ENCODE measurements around the gene SERPINB5.
A peak's percentile ranks its signal among the peaks of the same experiment; 100 is the strongest.

The SERPINB5 gene

GRCh38 chr18:63505566-63506335 is 29.0 kb downstream of the SERPINB5 start:
- Histone ChIP-seq H3K27ac (ENCODE audit: low read depth, low read length) (no peak overlapping the region), H3K4me3 (ENCODE audit: low read length) (no peak overlapping the region), H3K79me1 (ENCODE audit: low read length) (no peaks in the 10 kb centered on the region), H2BK15ac (replicated peaks; ENCODE audit: low read depth) (no peak overlapping the region), H2AK5ac (ENCODE audit: low read length) (no peak overlapping the region), H2BK120ac (ENCODE audit: low read depth, low read length) (no peak overlapping the region), H3K4me1 (ENCODE audit: control insufficient read depth, low read depth, low read length) (no peaks in the 10 kb centered on the region), H3K23ac (ENCODE audit: low read length) (no peak overlapping the region), H4K8ac (ENCODE audit: low read depth, low read length) (no peak overlapping the region), H3K4me2 (ENCODE audit: low read length) (no peak overlapping the region), H2BK5ac (ENCODE audit: low read length) (no peak overlapping the region), H3K9ac (ENCODE audit: low read length) (no peak overlapping the region), H4K5ac (ENCODE audit: low read length) (no peak overlapping the region), H3K79me2 (ENCODE audit: control insufficient read depth, insufficient read depth, low read length) (no peaks in the 10 kb centered on the region), H3K4ac (ENCODE audit: low read depth, low read length) (no peak overlapping the region), H3K36me3 (ENCODE audit: control insufficient read depth, insufficient read depth, low read length) (no peaks in the 10 kb centered on the region), H3K56ac (ENCODE audit: low read length) (no peak overlapping the region), H3K27me3 (ENCODE audit: insufficient read depth, low read length, poor library complexity) (no peaks in the 10 kb centered on the region), H3K18ac (ENCODE audit: low read length) (no peak overlapping the region)
- WGBS (ENCODE audit: extremely low coverage, insufficient coverage, low lambda C conversion rate) = no CpG with 5 or more reads among the region's 2 CpGs
- peak; percentile 63 for DNase-seq

- H3K36me3 ChIP-seq (ENCODE audit: control insufficient read depth, insufficient read depth, low read length) = no peaks in the 10 kb centered on the region
- no peak overlapping the region for H2BK120ac ChIP-seq (ENCODE audit: low read depth, low read length)
- H2AK5ac ChIP-seq (ENCODE audit: low read length) = no peak overlapping the region
- H3K56ac ChIP-seq (ENCODE audit: low read length) = no peak overlapping the region
- no peak overlapping the region for H4K8ac ChIP-seq (ENCODE audit: low read depth, low read length)
- H3K4ac ChIP-seq (ENCODE audit: low read depth, low read length) = no peak overlapping the region
- no peak overlapping the region for H3K18ac ChIP-seq (ENCODE audit: low read length)
- no peak overlapping the region for H3K27ac ChIP-seq (ENCODE audit: low read depth, low read length)
- no peak overlapping the region for H2BK15ac ChIP-seq (replicated peaks; ENCODE audit: low read depth)
- no peak for DNase-seq
- no peak overlapping the region for H3K4me2 ChIP-seq (ENCODE audit: low read length)
- H3K79me1 ChIP-seq (ENCODE audit: low read length) = no peaks in the 10 kb centered on the region
- no peak overlapping the region for H2BK5ac ChIP-seq (ENCODE audit: low read length)
- H3K4me3 ChIP-seq (ENCODE audit: low read length) = no peak overlapping the region
- no peak overlapping the region for H3K9ac ChIP-seq (ENCODE audit: low read length)
- no peaks in the 10 kb centered on the region for H3K27me3 ChIP-seq (ENCODE audit: insufficient read depth, low read length, poor library complexity)
- H4K5ac ChIP-seq (ENCODE audit: low read length) = no peak overlapping the region
- no peaks in the 10 kb centered on the region for H3K4me1 ChIP-seq (ENCODE audit: control insufficient read depth, low read depth, low read length)
- no CpG with 5 or more reads among the region's 3 CpGs for WGBS (ENCODE audit: extremely low coverage, insufficient coverage, low lambda C conversion rate)
- no peaks in the 10 kb centered on the region for H3K79me2 ChIP-seq (ENCODE audit: control insufficient read depth, insufficient read depth, low read length)
- no peak overlapping the region for H3K23ac ChIP-seq (ENCODE audit: low read length)
Measured at GRCh38 chr18:63506336-63506646, 29.5 kb downstream of the SERPINB5 start.

- Histone ChIP-seq H3K4me2 (ENCODE audit: low read length) (no peak overlapping the region), H3K18ac (ENCODE audit: low read length) (no peak overlapping the region), H3K79me1 (ENCODE audit: low read length) (no peaks in the 10 kb centered on the region), H4K8ac (ENCODE audit: low read depth, low read length) (no peak overlapping the region), H3K36me3 (ENCODE audit: control insufficient read depth, insufficient read depth, low read length) (no peaks in the 10 kb centered on the region), H3K27ac (ENCODE audit: low read depth, low read length) (no peak overlapping the region), H2BK15ac (replicated peaks; ENCODE audit: low read depth) (no peak overlapping the region), H2AK5ac (ENCODE audit: low read length) (no peak overlapping the region), H3K23ac (ENCODE audit: low read length) (no peak overlapping the region), H3K79me2 (ENCODE audit: control insufficient read depth, insufficient read depth, low read length) (no peaks in the 10 kb centered on the region), H2BK120ac (ENCODE audit: low read depth, low read length) (no peak overlapping the region), H2BK5ac (ENCODE audit: low read length) (no peak overlapping the region), H4K5ac (ENCODE audit: low read length) (no peak overlapping the region), H3K4ac (ENCODE audit: low read depth, low read length) (no peak overlapping the region), H3K4me3 (ENCODE audit: low read length) (no peak overlapping the region), H3K4me1 (ENCODE audit: control insufficient read depth, low read depth, low read length) (no peaks in the 10 kb centered on the region), H3K27me3 (ENCODE audit: insufficient read depth, low read length, poor library complexity) (no peaks in the 10 kb centered on the region), H3K9ac (ENCODE audit: low read length) (no peak overlapping the region), H3K56ac (ENCODE audit: low read length) (no peak overlapping the region)
- no CpG with 5 or more reads among the region's 3 CpGs for WGBS (ENCODE audit: extremely low coverage, insufficient coverage, low lambda C conversion rate)
- no peak for DNase-seq
Measured at GRCh38 chr18:63508596-63508995, 31.8 kb downstream of the SERPINB5 start.

- Histone ChIP-seq H2BK15ac (replicated peaks; ENCODE audit: low read depth) (no peak overlapping the region), H3K79me1 (ENCODE audit: low read length) (no peaks in the 10 kb centered on the region), H3K9ac (ENCODE audit: low read length) (no peak overlapping the region), H3K18ac (ENCODE audit: low read length) (no peak overlapping the region), H4K5ac (ENCODE audit: low read length) (no peak overlapping the region), H3K27ac (ENCODE audit: low read depth, low read length) (no peak overlapping the region), H2AK5ac (ENCODE audit: low read length) (no peak overlapping the region), H3K56ac (ENCODE audit: low read length) (no peak overlapping the region), H3K27me3 (ENCODE audit: insufficient read depth, low read length, poor library complexity) (no peaks in the 10 kb centered on the region), H3K79me2 (ENCODE audit: control insufficient read depth, insufficient read depth, low read length) (no peaks in the 10 kb centered on the region), H3K4me1 (ENCODE audit: control insufficient read depth, low read depth, low read length) (no peaks in the 10 kb centered on the region), H3K23ac (ENCODE audit: low read length) (no peak overlapping the region), H3K4me3 (ENCODE audit: low read length) (no peak overlapping the region), H3K4ac (ENCODE audit: low read depth, low read length) (no peak overlapping the region), H4K8ac (ENCODE audit: low read depth, low read length) (no peak overlapping the region), H2BK120ac (ENCODE audit: low read depth, low read length) (no peak overlapping the region), H3K4me2 (ENCODE audit: low read length) (no peak overlapping the region), H3K36me3 (ENCODE audit: control insufficient read depth, insufficient read depth, low read length) (no peaks in the 10 kb centered on the region), H2BK5ac (ENCODE audit: low read length) (no peak overlapping the region)
- DNase-seq = peak; percentile 92
- no CpG with 5 or more reads among the region's 7 CpGs for WGBS (ENCODE audit: extremely low coverage, insufficient coverage, low lambda C conversion rate)
Measured at GRCh38 chr18:63511285-63511684, 34.5 kb downstream of the SERPINB5 start.

- H3K4me3 ChIP-seq (ENCODE audit: low read length) = no peak overlapping the region
- no CpG with 5 or more reads among the region's 6 CpGs for WGBS (ENCODE audit: extremely low coverage, insufficient coverage, low lambda C conversion rate)
- no peak overlapping the region for H3K4ac ChIP-seq (ENCODE audit: low read depth, low read length)
- DNase-seq = no peak
- H4K8ac ChIP-seq (ENCODE audit: low read depth, low read length) = no peak overlapping the region
- H3K79me1 ChIP-seq (ENCODE audit: low read length) = no peaks in the 10 kb centered on the region
- H3K36me3 ChIP-seq (ENCODE audit: control insufficient read depth, insufficient read depth, low read length) = no peaks in the 10 kb centered on the region
- no peak overlapping the region for H2BK15ac ChIP-seq (replicated peaks; ENCODE audit: low read depth)
- no peaks in the 10 kb centered on the region for H3K27me3 ChIP-seq (ENCODE audit: insufficient read depth, low read length, poor library complexity)
- no peak overlapping the region for H3K27ac ChIP-seq (ENCODE audit: low read depth, low read length)
- no peak overlapping the region for H4K5ac ChIP-seq (ENCODE audit: low read length)
- no peak overlapping the region for H3K18ac ChIP-seq (ENCODE audit: low read length)
- H3K4me1 ChIP-seq (ENCODE audit: control insufficient read depth, low read depth, low read length) = no peaks in the 10 kb centered on the region
- no peak overlapping the region for H2BK5ac ChIP-seq (ENCODE audit: low read length)
- H3K56ac ChIP-seq (ENCODE audit: low read length) = no peak overlapping the region
- H3K79me2 ChIP-seq (ENCODE audit: control insufficient read depth, insufficient read depth, low read length) = no peaks in the 10 kb centered on the region
- H2AK5ac ChIP-seq (ENCODE audit: low read length) = no peak overlapping the region
- no peak overlapping the region for H3K4me2 ChIP-seq (ENCODE audit: low read length)
- no peak overlapping the region for H3K23ac ChIP-seq (ENCODE audit: low read length)
- H3K9ac ChIP-seq (ENCODE audit: low read length) = no peak overlapping the region
- H2BK120ac ChIP-seq (ENCODE audit: low read depth, low read length) = no peak overlapping the region
Measured at GRCh38 chr18:63514326-63514725, 37.6 kb downstream of the SERPINB5 start.

Measured in mesendoderm (in vitro differentiated cells).